ENCODE data around the gene HOXC12. TPM values are rescaled to one million over a fixed set of nuclear protein-coding genes. Genes with fewer than 3 reads are reported as not detected.
A peak's percentile ranks its signal among the peaks of the same experiment; 100 is the strongest.

HOXC12 gene
- total RNA-seq, 1 experiment from 2014 or later = 5.1 TPM

DNA sequence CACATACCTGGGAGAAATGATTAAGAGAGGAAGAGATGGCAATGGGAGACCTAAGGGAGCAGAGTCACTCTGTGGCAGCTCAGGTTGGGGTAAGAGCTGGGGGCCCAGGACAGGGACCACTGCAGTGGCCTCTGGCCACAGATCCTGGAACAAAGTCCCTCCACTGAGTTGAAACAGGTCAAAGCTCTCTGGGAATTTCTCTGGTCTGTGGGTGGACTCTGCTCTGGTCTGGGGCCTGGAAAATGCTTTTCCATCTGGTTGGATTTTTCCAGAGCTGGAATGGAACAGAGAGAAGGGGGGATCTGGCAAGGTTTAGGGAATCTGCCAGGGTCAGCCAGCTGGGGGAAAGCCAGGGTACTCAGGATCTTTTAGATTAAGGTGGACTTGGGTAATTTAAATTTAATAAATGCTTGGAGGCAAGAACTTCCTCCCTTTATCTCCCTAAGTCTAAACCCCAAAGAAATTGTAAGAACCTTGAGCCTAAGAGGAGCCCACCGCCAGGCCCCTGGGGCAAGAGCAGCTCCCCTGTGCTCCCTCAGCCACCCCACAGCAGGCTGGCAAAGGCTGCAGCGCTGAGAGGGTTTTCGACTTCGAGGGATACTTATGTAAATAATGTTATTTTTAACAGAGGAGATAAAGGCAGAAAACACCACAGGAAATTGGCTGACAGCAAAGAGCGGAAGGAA, 34.0 kb downstream of the HOXC12 start:
- peak overlapping the region; percentile 99 for H3K27ac ChIP-seq (ENCODE audit: low read length)

DNA sequence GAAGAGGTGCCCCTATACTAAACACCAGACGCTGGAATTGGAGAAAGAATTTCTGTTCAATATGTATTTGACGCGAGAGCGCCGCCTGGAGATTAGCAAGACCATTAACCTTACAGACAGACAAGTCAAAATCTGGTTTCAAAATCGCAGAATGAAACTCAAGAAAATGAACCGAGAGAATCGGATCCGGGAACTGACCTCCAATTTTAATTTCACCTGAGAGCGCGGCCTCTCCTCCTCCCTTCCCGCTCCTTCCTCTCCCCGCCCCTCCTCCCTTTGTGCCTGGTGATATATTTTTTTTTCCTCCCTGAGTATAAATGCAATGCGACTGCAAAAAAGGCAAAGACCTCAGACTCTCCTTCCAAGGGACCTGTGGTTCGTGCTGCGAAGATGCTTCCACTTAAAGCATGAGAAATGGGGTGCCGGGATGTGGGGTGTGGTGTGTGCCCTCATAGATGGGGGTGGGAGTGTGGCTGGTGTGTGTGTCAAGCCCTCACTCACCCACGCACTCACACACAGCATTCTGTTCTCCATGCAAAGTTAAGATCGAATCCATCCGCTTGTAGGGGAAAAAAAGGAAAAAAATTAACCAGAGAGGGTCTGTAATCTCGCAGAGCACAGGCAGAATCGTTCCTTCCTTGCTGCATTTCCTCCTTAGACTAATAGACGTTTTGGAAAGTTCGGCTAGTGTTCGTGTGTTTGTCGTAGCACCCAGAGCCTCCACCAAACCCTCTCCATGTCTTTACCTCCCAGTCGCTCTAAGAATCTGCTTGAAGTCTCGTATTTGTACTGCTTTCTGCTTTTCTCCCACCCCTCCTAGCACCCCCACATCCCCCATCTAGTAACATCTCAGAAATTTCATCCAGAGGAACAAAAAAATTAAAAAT, 34.8 kb downstream of the HOXC12 start:
- Histone ChIP-seq H3K4me1 (ENCODE audit: control insufficient read depth, insufficient read depth, low read length) (peaks cover 19% of the 10 kb centered on the region), H3K9me3 (ENCODE audit: control insufficient read depth, insufficient read depth, low read depth, low read length) (no peaks in the 10 kb centered on the region), H3K27me3 (ENCODE audit: control insufficient read depth, insufficient read depth, low read length) (no peaks in the 10 kb centered on the region), H3K27ac (ENCODE audit: low read length) (peak overlapping the region; percentile 99), H3K4me3 (ENCODE audit: low read depth in 2 of 2, low read length in 2 of 2) (peak overlapping the region; percentile 66 to 67), H3K36me3 (ENCODE audit: control insufficient read depth, insufficient read depth, low read length) (no peaks in the 10 kb centered on the region)
- in situ Hi-C loops (cut with HindIII; ENCODE audit: low pct_unique_long_range_greater_than_20kb, low sequenced_read_pairs) (no loop called here), intact Hi-C loops (cut with micrococcal nuclease; ENCODE audit: unreplicated experiment) (loop anchor here (10.0 kb wide), 1 partner anchor 605 kb away; the partner anchor contains the start of gene SP1)
- no peak for ATAC-seq
- TF ChIP-seq TCF7L2 (IDR thresholded peaks at IDR 0.05; ENCODE audit: low read depth, low read length) (no peak), SIN3A (IDR thresholded peaks at IDR 0.05; ENCODE audit: borderline replicate concordance, insufficient read depth, low read depth, low read length) (0 out of 2 replicates have a peak, but pooled peaks have one; percentile 59), CTCF (IDR thresholded peaks at IDR 0.05) (peak; percentile 82)
- TF ChIP-seq, protein P1, sequence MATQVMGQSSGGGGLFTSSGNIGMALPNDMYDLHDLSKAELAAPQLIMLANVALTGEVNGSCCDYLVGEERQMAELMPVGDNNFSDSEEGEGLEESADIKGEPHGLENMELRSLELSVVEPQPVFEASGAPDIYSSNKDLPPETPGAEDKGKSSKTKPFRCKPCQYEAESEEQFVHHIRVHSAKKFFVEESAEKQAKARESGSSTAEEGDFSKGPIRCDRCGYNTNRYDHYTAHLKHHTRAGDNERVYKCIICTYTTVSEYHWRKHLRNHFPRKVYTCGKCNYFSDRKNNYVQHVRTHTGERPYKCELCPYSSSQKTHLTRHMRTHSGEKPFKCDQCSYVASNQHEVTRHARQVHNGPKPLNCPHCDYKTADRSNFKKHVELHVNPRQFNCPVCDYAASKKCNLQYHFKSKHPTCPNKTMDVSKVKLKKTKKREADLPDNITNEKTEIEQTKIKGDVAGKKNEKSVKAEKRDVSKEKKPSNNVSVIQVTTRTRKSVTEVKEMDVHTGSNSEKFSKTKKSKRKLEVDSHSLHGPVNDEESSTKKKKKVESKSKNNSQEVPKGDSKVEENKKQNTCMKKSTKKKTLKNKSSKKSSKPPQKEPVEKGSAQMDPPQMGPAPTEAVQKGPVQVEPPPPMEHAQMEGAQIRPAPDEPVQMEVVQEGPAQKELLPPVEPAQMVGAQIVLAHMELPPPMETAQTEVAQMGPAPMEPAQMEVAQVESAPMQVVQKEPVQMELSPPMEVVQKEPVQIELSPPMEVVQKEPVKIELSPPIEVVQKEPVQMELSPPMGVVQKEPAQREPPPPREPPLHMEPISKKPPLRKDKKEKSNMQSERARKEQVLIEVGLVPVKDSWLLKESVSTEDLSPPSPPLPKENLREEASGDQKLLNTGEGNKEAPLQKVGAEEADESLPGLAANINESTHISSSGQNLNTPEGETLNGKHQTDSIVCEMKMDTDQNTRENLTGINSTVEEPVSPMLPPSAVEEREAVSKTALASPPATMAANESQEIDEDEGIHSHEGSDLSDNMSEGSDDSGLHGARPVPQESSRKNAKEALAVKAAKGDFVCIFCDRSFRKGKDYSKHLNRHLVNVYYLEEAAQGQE (IDR thresholded peaks at IDR 0.05; ENCODE audit: insufficient read depth in 1 of 2, low read depth in 2 of 2, low read length in 1 of 2) = no peak
- BruUV-seq (replicated peaks) = TSS peak; percentile 19
- no peak for DNase-seq (ENCODE audit: low read depth, low spot score)
- POLR2A ChIA-PET = interaction anchor here (0.7 kb wide), 1 partner anchor 68 kb away, joined by 3 read pairs; no protein-coding TSS in a partner anchor
- CTCF ChIA-PET = no interaction called here

More for the DNA sequence above, 34.0 kb downstream of the HOXC12 start:
- H3K4me3 ChIP-seq (ENCODE audit: low read depth in 2 of 2, low read length in 2 of 2) = peak overlapping the region; percentile 66 to 67
- no TSS peak for BruUV-seq (replicated peaks)
- TF ChIP-seq TCF7L2 (IDR thresholded peaks at IDR 0.05; ENCODE audit: low read depth, low read length) (no peak), CTCF (IDR thresholded peaks at IDR 0.05) (no peak), POLR2AphosphoS5 (IDR thresholded peaks at IDR 0.05; ENCODE audit: low read depth, low read length) (no peak), SIN3A (IDR thresholded peaks at IDR 0.05; ENCODE audit: borderline replicate concordance, insufficient read depth, low read depth, low read length) (no peak)
- TF ChIP-seq, protein P1 (IDR thresholded peaks at IDR 0.05; ENCODE audit: insufficient read depth in 1 of 2, low read depth in 2 of 2, low read length in 1 of 2) = no peak
- H3K9me3 ChIP-seq (ENCODE audit: control insufficient read depth, insufficient read depth, low read depth, low read length) = no peaks in the 10 kb centered on the region
- ATAC-seq = no peak
- intact Hi-C loops (cut with micrococcal nuclease; ENCODE audit: unreplicated experiment) (no loop called here), in situ Hi-C loops (cut with HindIII; ENCODE audit: low pct_unique_long_range_greater_than_20kb, low sequenced_read_pairs) (no loop called here)
- no peaks in the 10 kb centered on the region for H3K27me3 ChIP-seq (ENCODE audit: control insufficient read depth, insufficient read depth, low read length)
- no peak for DNase-seq (ENCODE audit: low read depth, low spot score)
- H3K36me3 ChIP-seq (ENCODE audit: control insufficient read depth, insufficient read depth, low read length) = no peaks in the 10 kb centered on the region
- H3K4me1 ChIP-seq (ENCODE audit: control insufficient read depth, insufficient read depth, low read length) = peaks cover 19% of the 10 kb centered on the region
- ChIA-PET POLR2A (interaction anchor here (0.5 to 1.8 kb wide), 3 partner anchors 10 to 301 kb away, joined by 3 to 9 read pairs (median 4); no protein-coding TSS in a partner anchor), CTCF (interaction anchor here (0.7 to 1.3 kb wide), 2 partner anchors 9 to 210 kb away, joined by 5 to 8 read pairs; no protein-coding TSS in a partner anchor)

All from Panc1 (cell line).